HEK293T (cell line): ENCODE results near the gene PLA2G4D.

Experiments
- CTCF ChIA-PET: fragments of 350-600 bp; formaldehyde crosslinking; extraction: SDS; loops from one replicate; lab custom pipeline; 2021; ENCODE audit warnings: antibody characterized with exemption, inconsistent platforms; lab: Yijun Ruan, JAX
- POLR2A ChIA-PET: fragments of 350-600 bp; formaldehyde crosslinking; extraction: SDS; loops from one replicate; lab custom pipeline; 2020; ENCODE audit warnings: antibody characterized with exemption, inconsistent platforms; lab: Yijun Ruan, JAX
- DNase-seq: peaks from one replicate; pipeline ENCODE4 v3.0.0; 2012; ENCODE audit warnings: mixed read lengths; ENCODE audit errors: extremely low spot score
- ARNT ChIP-seq: fragments of 450-650 bp; IDR thresholded peaks from 2 replicates; pipeline ENCODE4 v1.6.1; 2017; ENCODE audit warnings: mild to moderate bottlenecking
- BHLHE40 ChIP-seq: fragments of 450-650 bp; IDR thresholded peaks from 2 replicates; pipeline ENCODE4 v1.6.1; 2016; ENCODE audit warnings: mild to moderate bottlenecking, moderate library complexity, borderline replicate concordance
- CTBP1 ChIP-seq: fragments of 450-650 bp; IDR thresholded peaks from 2 replicates; pipeline ENCODE4 v1.6.1; 2016; ENCODE audit warnings: borderline replicate concordance
- ELF4 ChIP-seq: fragments of 450-650 bp; IDR thresholded peaks from 2 replicates; pipeline ENCODE4 v1.6.1; 2017; ENCODE audit warnings: antibody characterized with exemption
- FOXA1 ChIP-seq: fragments of 450-650 bp; IDR thresholded peaks from 2 replicates; pipeline ENCODE4 v1.6.1; 2016; ENCODE audit warnings: mild to moderate bottlenecking
- FOXK2 ChIP-seq: fragments of 450-650 bp; IDR thresholded peaks from 2 replicates; pipeline ENCODE4 v1.6.1; 2016; ENCODE audit warnings: mild to moderate bottlenecking
- FOXM1 ChIP-seq: fragments of 450-650 bp; IDR thresholded peaks from 2 replicates; pipeline ENCODE4 v1.6.1; 2017; ENCODE audit warnings: mild to moderate bottlenecking, borderline replicate concordance
- HDGF ChIP-seq: fragments of 450-650 bp; IDR thresholded peaks from 2 replicates; pipeline ENCODE4 v1.6.1; 2017; ENCODE audit warnings: antibody characterized with exemption, borderline replicate concordance
- L3MBTL2 ChIP-seq: fragments of 450-650 bp; conservative IDR thresholded peaks from 2 replicates; pipeline ENCODE4 v1.6.1; 2016; ENCODE audit warnings: mild to moderate bottlenecking
- LEF1 ChIP-seq: fragments of 450-650 bp; IDR thresholded peaks from 2 replicates; pipeline ENCODE4 v1.6.1; 2017; ENCODE audit warnings: mild to moderate bottlenecking, borderline replicate concordance
- NFRKB ChIP-seq: fragments of 450-650 bp; IDR thresholded peaks from 2 replicates; pipeline ENCODE4 v1.6.1; 2016; ENCODE audit warnings: mild to moderate bottlenecking, moderate library complexity
- SP1 ChIP-seq: fragments of 450-650 bp; IDR thresholded peaks from 2 replicates; pipeline ENCODE4 v1.6.1; 2017
- SUZ12 ChIP-seq: fragments of 450-650 bp; IDR thresholded peaks from 2 replicates; pipeline ENCODE4 v1.6.1; 2016; ENCODE audit warnings: mild to moderate bottlenecking
- TARDBP ChIP-seq: fragments of 450-650 bp; IDR thresholded peaks from 2 replicates; pipeline ENCODE4 v1.6.1; 2016
- ZNF384 ChIP-seq: fragments of 450-650 bp; IDR thresholded peaks from 2 replicates; pipeline ENCODE4 v1.6.1; 2016
- TF ChIP-seq, protein P1 (sequence below): fragments of 450-650 bp; IDR thresholded peaks from 2 replicates; pipeline ENCODE4 v1.6.1; 2016

Gene PLA2G4D

GRCh38 chr15:42050484-42051255 is 43.7 kb downstream of the PLA2G4D start:
- ChIA-PET CTCF (interaction anchor here (0.6 to 1.3 kb wide), 2 partner anchors 34 to 74 kb away, joined by 3 read pairs; no protein-coding TSS in a partner anchor), POLR2A (interaction anchor here (1.1 kb wide), 1 partner anchor 425 kb away, joined by 3 read pairs; no protein-coding TSS in a partner anchor)
- no peak for DNase-seq
- no peak for TF ChIP-seq BHLHE40

DNA sequence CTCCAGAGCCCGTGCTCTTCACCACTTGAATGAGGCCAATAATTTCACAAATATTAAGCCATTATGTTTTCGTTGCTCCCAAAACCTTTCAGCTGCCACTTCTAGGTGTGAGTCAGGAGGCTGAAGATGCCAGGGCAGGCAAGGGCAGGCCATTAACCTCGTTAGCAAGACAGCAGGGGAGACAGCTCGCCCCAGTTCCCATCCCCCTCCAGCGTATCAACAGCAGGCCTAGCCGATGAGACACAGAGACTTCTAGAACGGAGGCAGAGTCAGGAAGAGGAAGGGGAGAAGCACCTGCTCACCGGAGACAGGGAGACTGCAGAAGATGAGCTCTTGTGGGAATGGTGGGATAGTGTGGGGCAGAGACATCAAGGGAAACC is 45.6 kb downstream of the PLA2G4D start:
- ChIA-PET POLR2A (no interaction called here), CTCF (no interaction called here)
- DNase-seq: no peak
- no peak for TF ChIP-seq LEF1
- no peak for TF ChIP-seq BHLHE40
- TF ChIP-seq ELF4: no peak
- no peak for TF ChIP-seq ZNF384
- TF ChIP-seq HDGF: no peak
- TF ChIP-seq FOXK2: no peak
- no peak for TF ChIP-seq FOXM1
- no peak for TF ChIP-seq ARNT
- TF ChIP-seq FOXA1: no peak
- TF ChIP-seq NFRKB: no peak
- no peak for TF ChIP-seq TARDBP
- TF ChIP-seq CTBP1: no peak
- no peak for TF ChIP-seq SUZ12
- TF ChIP-seq SP1: no peak
- TF ChIP-seq, protein P1, sequence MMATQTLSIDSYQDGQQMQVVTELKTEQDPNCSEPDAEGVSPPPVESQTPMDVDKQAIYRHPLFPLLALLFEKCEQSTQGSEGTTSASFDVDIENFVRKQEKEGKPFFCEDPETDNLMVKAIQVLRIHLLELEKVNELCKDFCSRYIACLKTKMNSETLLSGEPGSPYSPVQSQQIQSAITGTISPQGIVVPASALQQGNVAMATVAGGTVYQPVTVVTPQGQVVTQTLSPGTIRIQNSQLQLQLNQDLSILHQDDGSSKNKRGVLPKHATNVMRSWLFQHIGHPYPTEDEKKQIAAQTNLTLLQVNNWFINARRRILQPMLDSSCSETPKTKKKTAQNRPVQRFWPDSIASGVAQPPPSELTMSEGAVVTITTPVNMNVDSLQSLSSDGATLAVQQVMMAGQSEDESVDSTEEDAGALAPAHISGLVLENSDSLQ: no peak
- TF ChIP-seq L3MBTL2: no peak

DNA sequence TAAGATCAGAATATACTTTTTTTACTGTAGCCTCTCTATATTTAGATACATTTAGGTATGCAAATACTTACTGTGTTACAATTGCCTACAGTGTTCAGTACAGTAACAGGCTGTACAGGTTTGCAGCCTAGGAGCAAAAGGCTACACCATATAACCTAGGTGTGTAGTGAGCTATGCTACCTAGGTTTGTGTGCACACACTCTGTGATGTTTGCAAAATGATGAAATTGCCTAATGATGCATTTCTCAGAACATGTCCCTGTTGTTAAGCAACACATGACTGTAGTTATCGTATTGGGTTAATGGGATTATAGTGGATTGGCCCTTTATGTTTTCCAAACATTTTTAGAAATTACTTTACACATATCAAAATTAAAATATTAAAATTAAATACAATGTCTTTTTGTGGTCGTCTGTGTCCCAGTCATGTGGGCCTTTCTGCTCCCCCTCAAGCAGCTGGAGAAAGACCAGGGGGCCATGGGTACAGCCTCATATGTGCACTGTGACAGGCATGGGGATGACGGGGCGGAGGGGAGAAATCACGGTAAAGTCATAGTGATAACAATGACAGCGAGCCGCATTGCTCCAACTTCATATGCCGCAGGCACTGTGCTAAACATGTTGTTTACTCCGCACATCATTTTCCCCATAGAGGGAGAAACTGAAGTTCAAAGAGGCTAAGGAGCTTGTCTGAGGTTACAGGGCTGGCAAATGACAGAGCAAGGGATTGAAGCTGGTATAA is 46.1 kb downstream of the PLA2G4D start:
- CTCF ChIA-PET: no interaction called here
- no peak for DNase-seq
- POLR2A ChIA-PET: no interaction called here
- TF ChIP-seq HDGF (no peak), CTBP1 (no peak)

DNA sequence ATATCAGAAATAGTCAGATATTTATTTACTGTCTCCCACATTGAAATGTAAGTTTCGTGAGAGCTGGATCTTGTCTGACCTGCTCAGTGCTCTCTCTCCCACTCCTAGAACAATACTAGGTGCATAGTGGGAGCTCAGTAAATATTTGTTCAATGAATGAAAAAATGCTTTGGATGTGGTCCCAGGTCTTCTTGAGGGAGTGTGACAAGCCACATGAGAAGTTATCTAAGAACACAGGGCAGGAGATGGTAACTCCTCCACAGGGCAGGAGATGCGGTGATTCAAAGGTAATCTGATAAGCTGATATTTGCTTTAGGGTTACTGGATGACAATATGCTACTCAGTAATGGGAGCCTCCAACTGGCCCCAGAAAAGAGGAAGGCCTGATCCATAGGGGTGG is 47.8 kb downstream of the PLA2G4D start:
- CTCF ChIA-PET: interaction anchor here (0.6 kb wide), 1 partner anchor 57 kb away, joined by 3 read pairs; no protein-coding TSS in a partner anchor
- DNase-seq: no peak
- TF ChIP-seq TARDBP: no peak
- no peak for TF ChIP-seq BHLHE40
- no peak for TF ChIP-seq FOXK2
- TF ChIP-seq SUZ12: no peak
- TF ChIP-seq FOXM1: no peak
- no peak for TF ChIP-seq ELF4
- POLR2A ChIA-PET: no interaction called here

DNA sequence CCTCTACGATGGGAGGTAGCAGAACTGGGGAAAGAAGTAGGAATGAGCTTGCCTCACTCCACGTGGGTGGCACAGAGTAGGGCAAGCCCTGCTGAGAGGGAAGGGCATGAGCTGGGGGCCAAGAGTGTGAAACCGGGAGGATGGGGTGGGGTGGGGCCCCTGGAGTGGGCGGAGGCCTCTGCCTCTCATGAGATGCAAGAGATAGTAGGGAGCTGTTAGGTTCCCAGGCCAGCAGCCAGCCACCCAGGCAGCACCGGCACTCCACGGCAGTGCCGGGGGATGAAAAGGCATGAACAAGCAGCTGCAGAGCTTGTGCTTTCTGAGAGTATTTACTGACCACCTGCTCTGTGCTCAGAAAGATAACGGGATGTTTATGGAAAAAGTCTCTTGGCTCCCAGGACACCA is 49.1 kb downstream of the PLA2G4D start:
- no peak for TF ChIP-seq FOXM1
- no peak for TF ChIP-seq FOXK2
- no peak for TF ChIP-seq CTBP1
- no peak for TF ChIP-seq SP1
- no peak for TF ChIP-seq ELF4
- TF ChIP-seq, protein P1: no peak
- no peak for TF ChIP-seq FOXA1
- no peak for TF ChIP-seq LEF1
- TF ChIP-seq HDGF: no peak
- no peak for TF ChIP-seq SUZ12
- TF ChIP-seq BHLHE40: no peak
- TF ChIP-seq L3MBTL2: no peak
- TF ChIP-seq ZNF384: no peak
- TF ChIP-seq TARDBP: no peak
- no peak for TF ChIP-seq NFRKB

DNA sequence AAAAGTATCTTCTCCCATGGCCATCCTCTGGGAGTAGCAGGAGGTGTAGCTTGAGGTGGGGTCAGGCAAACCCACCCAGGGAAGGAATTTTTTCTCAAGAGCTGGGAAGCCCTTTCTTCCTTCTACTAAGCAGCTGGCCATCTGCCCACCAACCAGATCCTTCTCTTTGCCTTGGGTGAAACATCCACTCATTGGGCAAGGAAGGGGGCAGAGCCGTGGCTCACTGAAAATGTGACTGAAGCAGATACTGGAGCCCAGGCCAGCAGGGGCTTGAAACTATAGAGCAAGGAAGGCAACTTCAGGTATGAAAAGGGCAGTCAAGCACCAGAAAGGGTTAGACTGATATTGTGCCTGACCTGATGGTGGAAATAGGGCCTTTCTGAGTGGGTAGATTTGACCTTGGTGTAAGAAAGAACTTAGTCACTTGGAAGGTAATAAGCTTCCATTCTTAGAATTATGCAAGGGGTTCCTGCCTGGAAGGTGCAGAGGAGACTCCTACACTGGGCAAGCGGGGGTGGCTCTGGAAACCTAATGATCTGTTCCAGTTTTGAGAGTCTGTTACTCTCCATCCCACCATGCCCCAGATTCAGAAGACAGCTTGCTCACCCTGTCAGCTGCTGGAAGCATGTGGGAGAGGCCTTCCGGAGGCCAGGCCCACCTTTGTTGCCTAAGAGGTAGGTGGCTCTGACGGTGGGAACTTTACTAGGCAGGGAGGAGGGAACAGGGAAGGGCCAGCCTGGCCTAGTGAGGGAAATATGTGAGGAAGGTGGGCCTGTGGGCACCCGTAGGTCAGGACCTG is 51.6 kb downstream of the PLA2G4D start:
- DNase-seq: no peak
- POLR2A ChIA-PET: no interaction called here

More for the DNA sequence above, 49.1 kb downstream of the PLA2G4D start:
- CTCF ChIA-PET: no interaction called here
- POLR2A ChIA-PET: no interaction called here
- DNase-seq: no peak

More for the DNA sequence above, 51.6 kb downstream of the PLA2G4D start:
- TF ChIP-seq ELF4 (no peak), LEF1 (no peak), NFRKB (no peak), CTBP1 (no peak), FOXM1 (no peak), ARNT (no peak), ZNF384 (no peak), BHLHE40 (no peak)
- TF ChIP-seq, protein P1: no peak
- CTCF ChIA-PET: no interaction called here
